ENCODE results near the gene PIGS. TPM values are rescaled to one million over a fixed set of nuclear protein-coding genes. Genes with fewer than 3 reads are reported as not detected.
"Not testable (repeated sequence)": the region's sequence is repeated elsewhere in the genome, so short reads cannot be mapped to it uniquely, and the experiment has no call there.

The PIGS gene
- total RNA-seq, result 10 to 100 TPM; 66.3 to 66.6 TPM

DNA sequence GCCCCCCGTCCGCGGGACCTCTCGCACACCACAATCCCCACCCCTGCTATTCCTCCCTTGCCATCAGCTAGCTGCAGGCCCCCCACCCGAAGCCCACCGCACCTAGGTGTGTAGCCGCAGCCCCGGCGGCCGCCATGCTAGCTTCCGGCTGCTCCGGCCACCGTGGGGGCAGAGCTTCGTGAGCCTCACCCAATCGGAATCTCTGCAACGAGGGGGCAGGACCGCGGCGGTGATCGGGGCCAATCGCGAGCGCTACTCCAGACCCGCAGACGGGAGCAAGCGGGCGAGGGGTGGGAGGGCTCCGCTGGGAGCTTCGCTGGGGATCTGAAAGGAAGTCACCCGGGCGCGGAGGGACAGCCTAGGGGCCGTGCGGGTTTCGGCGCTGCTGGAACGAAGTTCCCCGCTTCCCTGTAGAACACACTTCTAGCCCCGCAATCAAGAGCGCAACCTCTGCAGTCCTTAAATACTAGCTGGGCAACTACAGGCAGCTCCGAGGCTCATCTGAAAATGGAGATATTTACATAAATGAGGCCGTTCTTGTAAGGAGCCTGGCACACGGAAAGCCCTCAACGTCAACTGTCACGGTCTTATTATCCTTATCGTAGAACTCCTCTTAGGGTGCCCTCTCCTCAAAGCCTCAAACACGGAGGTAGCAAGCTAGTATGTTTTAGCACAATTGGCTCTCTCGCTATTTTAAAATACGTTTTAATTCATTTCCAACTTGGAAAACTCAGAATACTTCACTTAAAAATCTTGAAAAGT, at the start of gene PIGS:
Gene PIGS, minus strand, starts transcription at position 164 of the 762 bp plus-strand sequence. Its CDS starts 28 bp downstream, at position 136.
- peaks cover 62% of the 10 kb centered on the region for H3K36me3 Mint-ChIP-seq (ENCODE audit: low read depth)
- DNase-seq, result peak; percentile 94
- H3K4me3 Mint-ChIP-seq, result peak within 1 kb of the TSS; percentile 96
- no peaks in the 10 kb centered on the region for H3K9me3 Mint-ChIP-seq
- ChIA-PET POLR2A (interaction anchor here (0.5 to 5.2 kb wide), 28 partner anchors 9 to 719 kb away, joined by 3 to 64 read pairs (median 5); partner anchors contain the start of genes BLTP2, IFT20, PHF12 and POLDIP2), CTCF (interaction anchor here (0.7 to 3.4 kb wide), 12 partner anchors 10 to 179 kb away, joined by 3 to 23 read pairs (median 4); partner anchors contain the start of gene TLCD1)
- H3K4me1 Mint-ChIP-seq, result peaks cover 61% of the 10 kb centered on the region
- peak within 1 kb of the TSS; percentile 84 for H3K27ac Mint-ChIP-seq
- H3K27me3 Mint-ChIP-seq, result no peaks in the 10 kb centered on the region

DNA sequence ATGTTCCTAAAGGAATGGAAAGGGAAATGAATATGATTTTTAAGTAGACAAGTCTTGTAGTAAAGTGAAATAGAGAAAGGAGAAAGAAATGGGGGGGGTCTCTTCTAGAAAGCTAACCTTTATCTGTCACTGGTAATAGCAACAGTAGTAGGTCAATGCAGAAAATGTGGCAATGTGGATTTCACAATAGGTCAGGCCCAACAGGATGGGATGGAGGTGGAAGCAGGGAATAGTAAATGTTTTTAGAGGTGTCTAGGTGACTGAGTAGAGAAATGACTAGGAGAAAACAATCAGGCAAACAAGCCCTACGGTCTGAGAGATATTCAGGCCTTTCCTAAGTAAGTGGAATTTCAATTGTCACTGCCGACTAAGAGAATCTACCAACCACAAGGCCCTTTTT, 48.7 kb upstream of the PIGS start:
- POLR2A ChIA-PET, result no interaction called here
- no peaks in the 10 kb centered on the region for H3K4me1 Mint-ChIP-seq
- H3K36me3 Mint-ChIP-seq (ENCODE audit: low read depth), result peaks cover 83% of the 10 kb centered on the region
- no peaks in the 10 kb centered on the region for H3K9me3 Mint-ChIP-seq
- H3K27me3 Mint-ChIP-seq, result no peaks in the 10 kb centered on the region
- H3K4me3 Mint-ChIP-seq, result no peak overlapping the region
- CTCF ChIA-PET, result interaction anchor here (1.4 kb wide), 1 partner anchor 25 kb away, joined by 3 read pairs; the partner anchor contains the start of gene BLTP2
- H3K27ac Mint-ChIP-seq, result no peak overlapping the region
- DNase-seq, result no peak

DNA sequence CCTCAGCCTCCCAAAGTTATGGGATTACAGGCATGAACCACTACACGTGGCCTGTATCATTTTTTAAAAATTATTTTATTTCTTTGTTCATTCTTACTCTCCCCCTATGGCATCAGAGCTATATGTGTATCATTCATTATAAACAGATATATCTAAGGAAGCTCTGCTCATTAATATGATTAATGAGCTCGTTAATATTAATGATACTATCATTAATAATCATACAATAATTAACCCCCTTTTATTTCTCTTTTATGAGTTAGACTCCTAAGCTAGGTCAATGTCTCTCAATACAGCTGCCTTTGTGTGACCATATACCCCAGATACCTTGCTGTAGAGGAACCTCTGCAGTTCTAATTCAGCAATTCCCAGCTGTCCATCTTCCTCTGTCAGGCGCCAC, 47.1 kb upstream of the PIGS start:
- DNase-seq, result no peak
- Mint-ChIP-seq H3K4me3 (no peak overlapping the region), H3K4me1 (no peaks in the 10 kb centered on the region), H3K36me3 (ENCODE audit: low read depth) (peaks cover 84% of the 10 kb centered on the region), H3K27ac (no peak overlapping the region), H3K9me3 (no peaks in the 10 kb centered on the region), H3K27me3 (no peaks in the 10 kb centered on the region)
- ChIA-PET POLR2A (interaction anchor here (0.8 to 1.4 kb wide), 2 partner anchors 19 to 93 kb away, joined by 3 to 9 read pairs; partner anchors contain the start of gene PROCA1), CTCF (interaction anchor here (0.7 to 1.4 kb wide), 3 partner anchors 12 to 27 kb away, joined by 3 read pairs; partner anchors contain the start of gene BLTP2)

DNA sequence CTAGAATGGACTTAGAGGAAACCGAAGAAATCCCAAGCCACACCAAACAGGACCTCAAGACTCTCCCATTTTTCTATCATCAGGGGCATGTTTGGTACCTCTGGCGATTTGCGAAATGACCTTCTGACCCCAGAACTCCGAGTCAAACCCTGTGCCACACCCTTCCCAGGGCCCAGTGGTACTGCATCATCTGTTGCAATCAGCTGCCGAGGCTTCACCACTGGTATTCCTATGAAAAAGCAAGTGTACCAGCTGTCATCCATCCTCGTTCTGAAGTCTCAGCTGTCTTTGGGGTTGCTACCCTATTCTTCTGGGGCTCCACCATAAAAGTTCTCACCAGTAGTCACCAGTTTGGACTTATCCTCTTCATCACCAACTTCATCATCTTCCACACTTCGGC, 45.0 kb upstream of the PIGS start:
- Mint-ChIP-seq H3K36me3 (ENCODE audit: low read depth) (peaks cover 72% of the 10 kb centered on the region), H3K4me1 (no peaks in the 10 kb centered on the region), H3K4me3 (no peak overlapping the region), H3K27me3 (no peaks in the 10 kb centered on the region), H3K27ac (no peak overlapping the region), H3K9me3 (no peaks in the 10 kb centered on the region)
- ChIA-PET CTCF (no interaction called here), POLR2A (interaction anchor here (0.9 to 1.3 kb wide), 3 partner anchors 17 to 29 kb away, joined by 3 to 8 read pairs (median 3); partner anchors contain the start of gene SPAG5)
- no peak for DNase-seq

DNA sequence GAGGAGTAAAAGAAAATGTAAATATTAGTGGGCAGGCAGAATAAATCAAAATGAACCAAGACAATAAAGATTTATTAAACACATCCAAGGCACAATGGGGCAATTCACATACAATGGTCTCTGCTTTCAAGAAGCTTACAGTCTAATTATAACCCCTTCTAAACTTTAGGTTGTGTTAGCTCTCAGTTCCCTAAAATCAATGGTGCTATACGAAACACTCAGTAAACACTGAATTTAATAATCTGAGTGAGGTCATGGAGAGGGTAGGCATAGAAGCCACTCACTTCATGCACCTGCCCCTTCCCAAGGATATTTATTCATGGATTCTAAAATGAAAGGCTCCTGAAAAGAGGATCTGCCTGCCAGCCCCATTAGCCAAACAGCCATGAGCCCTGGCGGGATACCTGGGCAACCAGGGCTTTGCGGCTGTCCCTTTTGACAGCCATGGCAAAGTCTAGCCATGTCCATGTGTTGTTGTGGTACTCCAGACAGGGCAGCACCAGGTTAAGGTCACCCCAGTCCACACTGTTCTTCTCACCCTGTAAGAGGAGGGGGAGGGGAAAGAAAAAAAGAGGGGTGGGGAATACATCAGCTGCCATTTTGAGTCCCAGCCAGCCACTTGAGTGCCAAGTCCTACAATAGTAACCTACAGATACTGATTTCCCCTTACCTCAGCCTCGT, 44.1 kb upstream of the PIGS start:
- no peaks in the 10 kb centered on the region for H3K27me3 Mint-ChIP-seq
- no peaks in the 10 kb centered on the region for H3K9me3 Mint-ChIP-seq
- no peak overlapping the region for H3K4me3 Mint-ChIP-seq
- no peak for DNase-seq
- H3K4me1 Mint-ChIP-seq, result no peaks in the 10 kb centered on the region
- peaks cover 69% of the 10 kb centered on the region for H3K36me3 Mint-ChIP-seq (ENCODE audit: low read depth)
- no peak overlapping the region for H3K27ac Mint-ChIP-seq
- CTCF ChIA-PET, result interaction anchor here (1.0 kb wide), 1 partner anchor 10 kb away, joined by 3 read pairs; no protein-coding TSS in a partner anchor
- POLR2A ChIA-PET, result interaction anchor here (0.5 to 1.3 kb wide), 3 partner anchors 16 to 73 kb away, joined by 3 to 8 read pairs (median 3); partner anchors contain the start of gene SPAG5

- CTCF ChIA-PET, result interaction anchor here (1.3 to 1.5 kb wide), 3 partner anchors 16 to 63 kb away, joined by 4 read pairs; no protein-coding TSS in a partner anchor
- no peak within 1 kb of the TSS for H3K27ac Mint-ChIP-seq
- no peaks in the 10 kb centered on the region for H3K9me3 Mint-ChIP-seq
- POLR2A ChIA-PET, result interaction anchor here (0.6 to 1.8 kb wide), 3 partner anchors 15 to 96 kb away, joined by 3 to 7 read pairs (median 6); partner anchors contain the start of genes PIGS and SPAG5
- H3K27me3 Mint-ChIP-seq, result no peaks in the 10 kb centered on the region
- no peaks in the 10 kb centered on the region for H3K4me1 Mint-ChIP-seq
- DNase-seq, result no peak
- no peak within 1 kb of the TSS for H3K4me3 Mint-ChIP-seq
- H3K36me3 Mint-ChIP-seq (ENCODE audit: low read depth), result peaks cover 62% of the 10 kb centered on the region
Observed at GRCh38 chr17:28613931-28614381, 42.6 kb upstream of the PIGS start, which contains the start of gene RSKR. RSKR (minus strand) TSS chr17:28614185; CDS start chr17:28614161, 24 bp downstream.

GRCh38 chr17:28612936-28613872, 41.9 kb upstream of the PIGS start:
- POLR2A ChIA-PET, result interaction anchor here (0.6 to 1.8 kb wide), 8 partner anchors 8 to 97 kb away, joined by 3 to 7 read pairs (median 4); partner anchors contain the start of genes PIGS and SPAG5

DNA sequence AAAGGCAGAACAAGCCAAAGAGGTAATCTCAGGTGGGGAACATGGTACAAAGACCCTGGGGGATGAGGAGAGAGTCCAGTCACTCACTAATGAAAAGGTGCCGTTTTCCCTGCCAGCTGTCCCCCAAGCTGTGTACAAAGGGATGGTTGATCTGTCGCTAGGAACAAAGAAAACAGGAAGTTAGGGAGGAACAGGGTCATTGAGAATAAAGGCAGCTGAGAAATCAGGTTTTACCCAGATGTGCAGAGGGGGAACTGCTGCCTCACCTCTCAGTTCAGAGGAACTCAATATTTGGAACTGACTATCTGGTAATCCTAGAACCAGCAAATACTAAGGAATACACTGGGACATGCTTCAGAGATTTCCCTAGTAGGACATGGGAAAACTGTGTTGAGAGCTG, 41.2 kb upstream of the PIGS start:
- H3K36me3 Mint-ChIP-seq (ENCODE audit: low read depth), result peaks cover 56% of the 10 kb centered on the region
- no peak for DNase-seq
- H3K4me3 Mint-ChIP-seq, result no peak overlapping the region
- no peaks in the 10 kb centered on the region for H3K27me3 Mint-ChIP-seq
- no peak overlapping the region for H3K27ac Mint-ChIP-seq
- ChIA-PET POLR2A (interaction anchor here (0.8 to 1.8 kb wide), 7 partner anchors 9 to 56 kb away, joined by 3 to 7 read pairs (median 4); partner anchors contain the start of genes PIGS and SPAG5), CTCF (interaction anchor here (0.8 to 2.3 kb wide), 8 partner anchors 12 to 117 kb away, joined by 3 to 7 read pairs (median 4); partner anchors contain the start of gene PIGS)
- no peaks in the 10 kb centered on the region for H3K4me1 Mint-ChIP-seq
- H3K9me3 Mint-ChIP-seq, result no peaks in the 10 kb centered on the region

More at GRCh38 chr17:28612936-28613872, 41.9 kb upstream of the PIGS start:
- H3K4me1 Mint-ChIP-seq, result no peaks in the 10 kb centered on the region
- peaks cover 55% of the 10 kb centered on the region for H3K36me3 Mint-ChIP-seq (ENCODE audit: low read depth)
- no peak overlapping the region for H3K4me3 Mint-ChIP-seq
- H3K9me3 Mint-ChIP-seq, result no peaks in the 10 kb centered on the region
- H3K27me3 Mint-ChIP-seq, result no peaks in the 10 kb centered on the region
- H3K27ac Mint-ChIP-seq, result no peak overlapping the region
- CTCF ChIA-PET, result interaction anchor here (1.2 to 2.3 kb wide), 6 partner anchors 11 to 118 kb away, joined by 3 to 7 read pairs (median 4); no protein-coding TSS in a partner anchor
- peak; percentile 34 for DNase-seq

DNA sequence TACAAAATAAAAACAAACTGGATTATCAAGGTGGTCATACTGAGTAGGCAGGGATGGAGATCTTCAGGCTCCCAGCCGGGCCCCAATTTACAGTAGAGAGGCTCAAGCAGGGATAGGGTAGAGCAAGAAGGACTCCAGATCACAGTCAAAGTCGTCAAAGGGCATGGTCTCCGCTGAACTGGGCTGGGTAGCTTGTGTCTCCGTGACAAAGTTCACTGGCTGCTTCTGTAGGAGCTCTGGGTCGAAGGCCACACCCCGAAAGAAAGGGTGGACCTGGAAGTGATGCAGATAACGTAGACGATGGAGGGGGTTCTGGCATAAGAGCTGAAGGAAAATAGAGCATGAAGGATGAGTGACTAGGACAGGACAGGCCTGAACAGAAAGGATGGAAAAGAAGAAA, 39.1 kb upstream of the PIGS start:
- no peak overlapping the region for H3K27ac Mint-ChIP-seq
- CTCF ChIA-PET, result interaction anchor here (0.8 to 1.6 kb wide), 3 partner anchors 35 to 287 kb away, joined by 3 to 7 read pairs (median 3); partner anchors contain the start of genes BLTP2 and FLOT2
- peaks cover 34% of the 10 kb centered on the region for H3K36me3 Mint-ChIP-seq (ENCODE audit: low read depth)

DNA sequence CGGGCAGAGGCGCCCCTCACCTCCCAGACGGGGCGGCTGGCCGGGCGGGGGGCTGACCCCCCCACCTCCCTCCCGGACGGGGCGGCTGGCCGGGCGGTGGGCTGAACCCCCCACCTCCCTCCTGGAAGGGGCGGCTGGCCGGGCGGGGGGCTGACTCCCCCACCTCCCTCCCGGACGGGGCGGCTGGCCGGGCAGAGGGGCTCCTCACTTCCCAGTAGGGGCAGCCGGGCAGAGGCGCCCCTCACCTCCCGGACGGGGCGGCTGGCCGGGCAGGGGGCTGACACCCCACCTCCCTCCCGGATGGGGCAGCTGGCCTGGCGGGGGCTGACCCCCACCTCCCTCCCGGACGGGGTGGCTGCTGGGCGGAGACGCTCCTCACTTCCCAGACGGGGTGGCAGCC, 32.7 kb upstream of the PIGS start:
- H3K36me3 Mint-ChIP-seq (ENCODE audit: low read depth); H3K9me3 Mint-ChIP-seq; H3K4me1 Mint-ChIP-seq; H3K4me3 Mint-ChIP-seq; POLR2A ChIA-PET; DNase-seq; H3K27me3 Mint-ChIP-seq; H3K27ac Mint-ChIP-seq; CTCF ChIA-PET: not testable (repeated sequence)

More for the DNA sequence above, 39.1 kb upstream of the PIGS start:
- POLR2A ChIA-PET, result interaction anchor here (0.8 to 4.4 kb wide), 4 partner anchors 9 to 41 kb away, joined by 3 to 34 read pairs (median 4); partner anchors contain the start of gene SPAG5
- no peaks in the 10 kb centered on the region for H3K9me3 Mint-ChIP-seq
- no peaks in the 10 kb centered on the region for H3K27me3 Mint-ChIP-seq
- DNase-seq, result no peak
- no peaks in the 10 kb centered on the region for H3K4me1 Mint-ChIP-seq
- H3K4me3 Mint-ChIP-seq, result no peak overlapping the region

- H3K4me1 Mint-ChIP-seq, result peaks cover 23% of the 10 kb centered on the region
- H3K36me3 Mint-ChIP-seq (ENCODE audit: low read depth), result peaks cover 18% of the 10 kb centered on the region
- peak overlapping the region; percentile 85 for H3K4me3 Mint-ChIP-seq
- H3K27me3 Mint-ChIP-seq, result no peaks in the 10 kb centered on the region
- ChIA-PET POLR2A (interaction anchor here (0.6 to 3.6 kb wide), 28 partner anchors 10 to 356 kb away, joined by 3 to 61 read pairs (median 6); partner anchors contain the start of genes ALDOC, BLTP2, PIGS and POLDIP2), CTCF (interaction anchor here (0.6 to 2.3 kb wide), 8 partner anchors 25 to 280 kb away, joined by 3 to 7 read pairs (median 3); partner anchors contain the start of genes BLTP2, PIGS, RPL23A and TLCD1)
- no peaks in the 10 kb centered on the region for H3K9me3 Mint-ChIP-seq
- DNase-seq, result peak; percentile 64
- H3K27ac Mint-ChIP-seq, result peak overlapping the region; percentile 99
Observed at GRCh38 chr17:28599311-28600184, 28.2 kb upstream of the PIGS start.
